ENCODE measurements around the gene NAV3.

Gene NAV3

DNA sequence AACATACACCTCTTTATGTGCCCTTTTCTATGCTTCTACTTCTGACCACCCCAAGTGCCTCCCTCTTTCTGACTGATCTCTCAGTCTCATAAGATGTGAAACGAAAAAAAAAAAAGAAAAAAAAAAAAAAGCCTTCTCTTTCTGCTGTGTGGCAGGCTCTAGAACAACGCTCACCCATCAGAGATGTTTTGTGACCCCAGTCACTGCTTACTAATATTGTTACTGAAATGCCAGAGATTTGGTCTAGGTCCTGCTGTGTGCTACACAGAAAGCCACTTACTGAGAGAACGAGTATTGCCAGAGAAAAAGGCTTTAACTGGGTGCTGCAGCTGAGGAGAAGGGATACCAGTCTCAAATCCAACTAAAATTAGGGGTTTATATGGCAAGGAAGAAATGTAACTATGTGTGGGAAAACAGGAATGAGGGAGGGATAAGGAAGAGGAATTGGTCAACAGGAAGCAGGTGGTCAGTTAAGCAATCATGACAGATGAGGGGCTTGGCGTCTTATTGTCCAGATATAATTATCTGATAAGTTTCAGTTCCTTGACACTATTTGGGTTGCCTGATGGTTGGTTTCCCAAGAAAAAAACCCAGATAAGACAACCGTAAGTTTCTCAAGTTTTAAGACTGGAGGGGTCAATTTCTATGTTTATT, 149.0 kb downstream of the NAV3 start:
- no peak for DNase-seq (ENCODE audit: low read depth, low spot score)

GRCh38 chr12:77980782-77981181, 150.1 kb downstream of the NAV3 start:
- DNase-seq (ENCODE audit: low read depth, low spot score): no peak

DNA sequence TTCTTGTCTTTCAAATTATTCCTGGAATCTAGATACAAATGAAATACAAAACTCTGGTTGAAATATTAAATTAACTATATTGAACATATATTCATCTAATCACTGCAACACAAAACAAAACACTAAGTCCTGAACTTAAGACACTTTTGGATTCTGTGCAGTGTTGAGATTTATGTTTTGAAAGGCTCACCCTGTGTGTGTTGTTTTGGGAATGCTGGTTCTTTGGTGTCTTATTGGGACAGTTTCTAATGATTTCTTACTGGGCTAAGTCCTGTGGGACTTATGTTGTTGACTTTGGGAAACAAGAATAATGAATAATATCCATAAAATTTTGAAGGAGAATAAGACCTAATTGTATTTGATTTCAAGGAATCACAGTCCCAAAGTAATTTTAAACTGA, 153.2 kb downstream of the NAV3 start:
- no peak for DNase-seq (ENCODE audit: low read depth, low spot score)

DNA sequence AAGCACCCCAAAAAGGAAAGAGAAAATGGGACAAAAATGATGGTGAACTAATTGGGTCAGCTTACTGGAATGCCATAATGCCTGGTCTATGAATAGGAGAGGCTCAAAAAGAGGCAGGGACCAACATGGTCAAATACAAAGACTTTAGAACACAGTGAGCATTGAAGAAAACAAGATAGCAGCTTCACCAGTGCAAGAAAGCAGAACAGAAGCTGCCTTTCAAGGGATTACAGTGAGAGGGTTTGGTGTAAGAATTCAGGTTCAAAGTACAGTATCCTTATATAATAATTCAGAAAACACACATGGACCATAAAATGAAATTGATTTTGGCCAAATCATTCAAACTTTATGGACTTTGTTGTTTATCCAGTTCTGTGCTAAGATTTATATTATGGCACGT, 162.1 kb downstream of the NAV3 start:
- DNase-seq (ENCODE audit: low read depth, low spot score): no peak

GRCh38 chr12:77993658-77994057, 163.0 kb downstream of the NAV3 start:
- no peak for DNase-seq (ENCODE audit: low read depth, low spot score)

DNA sequence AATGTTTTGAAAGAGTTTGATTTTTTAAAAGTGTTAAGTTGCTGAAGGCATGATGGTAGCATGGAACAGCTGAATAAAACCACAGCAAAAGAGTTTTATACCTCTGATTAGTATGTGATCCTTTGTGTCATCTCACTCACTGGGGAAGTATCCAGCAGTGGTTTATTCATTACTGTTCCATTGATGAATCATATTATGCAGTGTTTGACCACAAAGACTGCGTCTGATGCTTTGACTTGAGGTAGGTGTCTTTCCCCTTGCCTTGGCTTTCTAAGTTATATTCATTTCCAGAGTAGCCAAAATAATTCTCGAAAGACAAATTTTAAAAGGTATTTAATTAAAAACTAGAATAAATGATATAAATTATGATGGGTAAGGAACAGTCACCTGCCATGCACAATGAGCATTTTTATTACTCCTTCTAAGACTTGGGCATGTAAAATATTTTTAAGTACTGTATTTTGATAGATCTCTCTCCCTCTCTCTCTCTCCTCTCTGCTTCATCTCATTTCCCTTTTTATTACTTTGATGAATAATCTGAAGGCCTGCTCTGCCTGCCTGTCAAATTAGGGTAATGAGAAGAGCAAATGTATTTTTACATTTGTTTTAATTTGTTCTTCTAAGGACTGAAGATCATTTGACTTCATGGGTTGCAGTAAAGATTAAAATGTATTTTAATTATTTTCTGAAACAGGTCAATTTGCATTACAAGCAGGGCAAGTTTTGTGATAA, 164.9 kb downstream of the NAV3 start:
- peak; percentile 77 for DNase-seq (ENCODE audit: low read depth, low spot score)

- DNase-seq (ENCODE audit: low read depth, low spot score): no peak
Measured at GRCh38 chr12:77996670-77997069, 166.0 kb downstream of the NAV3 start.

DNA sequence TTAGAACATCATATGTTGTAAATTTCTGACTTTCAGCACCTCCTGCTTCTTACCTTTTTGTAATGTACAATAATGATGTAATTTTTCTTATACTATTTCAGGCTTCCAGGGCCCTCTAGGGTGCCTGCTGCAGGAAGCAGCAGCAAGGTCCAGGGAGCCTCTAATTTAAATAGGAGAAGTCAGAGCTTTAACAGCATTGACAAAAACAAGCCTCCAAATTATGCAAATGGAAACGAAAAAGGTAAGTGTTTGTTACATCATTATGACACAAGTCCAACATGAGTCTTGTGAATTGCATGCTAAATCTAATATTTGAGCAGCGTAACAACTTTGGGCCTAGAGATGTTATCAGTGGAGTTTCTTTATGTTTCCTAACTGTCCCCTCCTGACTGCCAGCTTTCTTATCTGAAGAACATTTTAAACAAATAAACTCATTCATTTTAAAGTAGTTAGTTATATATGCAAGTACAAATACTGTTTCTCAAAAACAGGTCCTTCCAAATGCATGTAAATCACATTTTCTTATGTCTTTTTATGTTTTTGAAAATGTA, 167.6 kb downstream of the NAV3 start:
- no peak for DNase-seq (ENCODE audit: low read depth, low spot score)

DNA sequence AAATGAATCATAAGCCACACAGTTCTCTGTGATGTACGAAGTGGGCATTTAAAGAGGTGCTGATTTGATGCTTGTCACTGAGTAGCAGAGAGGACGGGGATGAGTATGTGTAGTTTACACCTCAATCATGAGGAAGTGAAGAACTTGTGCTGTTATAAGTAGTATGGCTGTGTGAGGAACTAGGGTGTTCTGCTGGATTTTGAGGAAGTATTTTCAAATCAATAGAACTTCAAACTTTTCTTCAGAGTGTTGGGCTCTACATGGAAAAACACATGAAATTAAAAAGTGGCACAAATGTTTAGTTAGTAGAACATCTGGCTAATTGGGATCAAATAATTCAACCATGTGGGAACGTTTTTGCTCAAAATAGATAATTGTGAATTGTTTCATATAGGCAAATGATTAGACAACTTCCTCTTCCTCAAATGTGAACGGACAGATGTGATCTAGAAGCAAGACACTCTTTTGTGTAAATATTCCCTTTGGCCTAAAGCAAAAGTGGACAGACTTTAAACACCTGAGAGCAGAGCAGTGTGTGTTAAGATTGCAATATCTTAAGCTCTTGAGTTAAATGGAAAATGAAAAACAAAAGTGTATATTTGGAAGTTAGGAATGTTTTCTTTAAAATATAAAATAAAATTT, 168.5 kb downstream of the NAV3 start:
- no peak for DNase-seq (ENCODE audit: low read depth, low spot score)

DNA sequence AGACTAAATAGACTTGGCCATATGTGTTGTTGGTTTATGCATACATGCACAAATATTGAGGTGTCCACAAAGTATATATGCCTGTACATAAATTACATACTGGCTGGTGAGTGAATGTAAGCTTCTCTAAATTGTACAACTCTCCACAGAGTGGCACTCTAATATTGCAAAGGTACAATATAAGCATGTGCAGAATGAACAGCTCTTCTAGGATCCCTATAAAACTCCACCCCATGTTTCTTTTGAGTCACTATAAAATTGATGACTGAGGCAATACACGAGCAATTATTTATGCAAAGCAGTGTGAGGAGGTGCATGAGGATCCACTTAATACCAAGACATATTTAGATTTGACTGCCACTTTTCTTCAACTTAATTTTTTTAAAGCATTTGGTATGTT, 172.2 kb downstream of the NAV3 start:
- no peak for DNase-seq (ENCODE audit: low read depth, low spot score)

- DNase-seq (ENCODE audit: low read depth, low spot score): no peak
Measured at GRCh38 chr12:78004249-78005093, 173.8 kb downstream of the NAV3 start.

DNA sequence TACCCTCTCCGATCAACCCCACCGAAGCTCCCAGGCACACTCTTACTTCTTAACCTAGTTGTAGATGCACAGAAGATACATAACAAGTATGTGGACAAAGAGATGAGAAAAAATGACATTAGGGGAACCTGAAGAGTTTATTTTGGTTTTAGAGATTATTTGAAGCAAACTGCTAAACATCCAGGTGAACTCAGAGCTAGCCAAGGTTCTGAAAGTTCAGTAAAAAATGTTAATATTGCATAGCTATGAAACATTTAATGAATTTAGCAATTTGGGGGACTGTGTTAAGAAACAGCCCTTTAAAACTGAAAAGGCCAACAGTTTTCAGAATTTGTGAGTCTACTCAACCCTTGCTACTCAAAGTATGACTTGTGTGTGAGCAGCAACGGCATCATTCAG, 174.4 kb downstream of the NAV3 start:
- DNase-seq (ENCODE audit: low read depth, low spot score): no peak

DNA sequence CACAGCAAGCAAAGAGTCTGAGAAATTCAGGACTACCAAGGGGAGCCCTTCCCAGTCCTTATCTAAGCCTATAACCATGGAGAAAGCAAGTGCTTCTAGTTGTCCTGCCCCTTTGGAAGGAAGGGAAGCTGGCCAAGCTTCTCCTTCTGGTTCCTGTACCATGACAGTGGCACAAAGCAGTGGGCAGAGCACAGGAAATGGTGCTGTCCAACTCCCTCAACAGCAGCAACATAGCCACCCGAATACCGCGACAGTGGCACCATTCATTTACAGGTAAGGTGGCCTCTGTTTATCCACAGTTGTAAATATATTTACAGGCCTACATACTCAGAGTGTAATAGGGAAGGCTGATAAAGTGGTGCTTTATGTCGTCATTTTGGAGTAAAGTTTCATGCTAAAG, 176.5 kb downstream of the NAV3 start:
- DNase-seq (ENCODE audit: low read depth, low spot score): no peak

GRCh38 chr12:78009031-78009430, 178.3 kb downstream of the NAV3 start:
- DNase-seq (ENCODE audit: low read depth, low spot score): no peak

GRCh38 chr12:78018171-78018910, 187.6 kb downstream of the NAV3 start:
- DNase-seq (ENCODE audit: low read depth, low spot score): peak; percentile 72

DNA sequence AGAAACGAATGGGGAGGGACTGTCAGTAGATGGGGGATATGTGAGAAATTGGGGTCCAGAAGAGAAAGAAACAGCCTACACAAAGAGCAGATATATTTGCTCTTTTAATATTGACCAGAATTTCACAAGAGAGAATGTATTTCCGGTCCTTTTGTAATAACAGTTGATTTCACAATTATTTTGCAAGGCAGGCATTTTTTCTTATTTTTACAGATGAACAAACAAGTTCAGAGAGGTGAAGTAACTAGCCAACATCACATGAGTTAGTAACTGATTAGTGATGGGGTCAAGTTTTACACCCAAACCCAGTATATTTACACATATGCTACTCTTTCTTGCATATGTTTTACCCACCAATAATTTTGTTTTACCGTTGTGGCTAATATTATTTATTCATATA, 188.2 kb downstream of the NAV3 start:
- no peak for DNase-seq (ENCODE audit: low read depth, low spot score)

DNA sequence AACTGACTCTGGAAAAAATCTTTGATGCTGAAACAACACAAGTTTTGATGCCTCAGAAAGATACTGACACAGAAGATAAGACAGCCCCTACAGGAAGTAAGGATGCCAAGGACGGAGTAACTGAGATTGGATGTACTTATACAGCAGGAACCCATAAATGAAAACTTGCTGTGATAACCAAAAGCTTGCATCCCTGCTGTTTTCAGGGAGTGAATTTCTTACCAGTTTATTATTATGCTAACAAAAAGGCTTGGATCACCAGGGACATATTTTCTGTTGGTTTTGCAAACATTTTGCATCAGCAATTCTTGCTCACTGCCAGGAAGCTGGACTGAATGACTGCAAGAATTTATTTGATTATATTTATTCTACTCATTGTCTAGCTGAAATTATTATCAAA, 197.7 kb downstream of the NAV3 start:
- no peak for DNase-seq (ENCODE audit: low read depth, low spot score)

DNA sequence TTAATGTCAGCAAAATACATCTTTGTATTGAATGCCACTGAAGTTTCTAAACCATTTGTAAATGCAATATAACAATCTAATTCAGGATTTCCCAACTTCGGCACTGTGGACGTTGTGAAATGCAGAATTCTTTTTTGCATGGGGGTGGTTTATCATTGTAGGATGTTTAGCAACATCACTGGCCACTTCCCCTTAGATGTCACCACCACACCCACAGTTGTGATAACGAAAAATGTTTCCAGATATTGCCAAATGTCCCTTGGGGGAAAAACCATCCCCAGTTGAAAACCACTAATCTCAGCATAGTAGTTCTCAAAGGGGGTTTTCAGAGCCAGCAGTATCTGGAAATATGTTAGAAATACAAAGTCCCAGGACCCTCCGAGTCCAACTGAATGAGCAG, 203.3 kb downstream of the NAV3 start:
- DNase-seq (ENCODE audit: low read depth, low spot score): no peak

DNA sequence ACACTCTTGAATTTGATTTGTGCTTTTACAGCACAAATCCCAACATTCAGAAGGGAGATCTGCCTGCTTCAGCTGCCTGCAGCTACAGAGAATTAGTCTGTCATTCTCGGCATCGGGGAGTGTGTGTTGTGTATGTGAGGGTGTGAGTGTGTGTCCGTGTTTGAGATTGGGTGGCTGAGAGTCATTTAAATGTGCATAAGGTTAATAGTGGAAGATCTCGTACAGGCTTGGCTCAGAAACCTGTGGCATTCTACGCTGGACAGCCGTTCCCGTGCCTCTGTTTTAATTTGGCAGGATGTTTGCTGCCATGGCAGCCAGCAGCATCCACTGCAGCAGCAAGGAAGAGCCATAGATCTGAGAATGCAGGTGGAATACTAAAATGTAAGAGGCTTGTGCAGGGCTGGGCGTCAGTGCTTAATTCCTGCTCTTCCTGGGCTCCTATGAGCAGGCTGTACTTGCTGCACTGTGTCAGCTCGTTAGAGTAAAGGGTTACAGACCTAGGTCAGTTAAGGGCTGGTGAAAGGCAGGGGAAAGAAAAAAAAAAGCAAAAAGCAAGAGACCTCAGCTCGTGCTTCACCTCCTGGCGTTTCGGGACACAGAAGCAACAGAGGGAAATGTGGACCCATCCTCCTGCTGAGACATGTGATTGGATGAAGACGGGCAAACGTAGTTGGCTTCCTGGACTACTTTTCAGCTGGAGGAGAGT, 205.4 kb downstream of the NAV3 start:
- peak; percentile 65 for DNase-seq (ENCODE audit: low read depth, low spot score)

DNA sequence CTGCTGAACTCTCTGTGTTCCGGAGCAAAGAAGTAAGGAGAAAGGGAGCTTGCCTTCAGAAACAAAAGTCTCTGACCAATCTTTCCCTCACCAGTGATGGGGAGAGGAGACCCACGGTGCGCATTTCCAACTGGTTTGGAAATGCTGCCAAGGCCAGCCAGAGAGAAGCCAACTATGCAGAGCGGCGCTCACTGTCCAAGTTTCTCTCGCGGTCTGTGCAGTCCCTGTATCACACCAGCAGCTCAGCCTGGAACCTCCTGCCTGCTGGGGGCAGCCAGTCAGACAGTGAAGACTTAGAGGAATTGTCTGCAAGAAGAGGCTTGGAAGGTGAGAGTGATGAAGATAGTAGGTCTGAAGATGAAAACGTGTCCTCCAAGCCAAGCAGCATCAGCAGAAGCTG, 206.2 kb downstream of the NAV3 start:
- no peak for DNase-seq (ENCODE audit: low read depth, low spot score)

GRCh38 chr12:78037707-78038106, 207.0 kb downstream of the NAV3 start:
- DNase-seq (ENCODE audit: low read depth, low spot score): no peak

Data from astrocyte of the hippocampus (primary cell).